Measurements from ENCODE around the gene TIPARP. TPM values are rescaled to one million over a fixed set of nuclear protein-coding genes. Genes with fewer than 3 reads are reported as not detected.
"Not testable (repeated sequence)": the region's sequence is repeated elsewhere in the genome, so short reads cannot be mapped to it uniquely, and the experiment has no call there.

The TIPARP gene
- total and polyA plus RNA-seq, 2 of the 8 experiments (the other 6 are each of a cell fraction or from before 2014, with no cell fraction given), result 1.6 to 5.8 TPM

GRCh38 chr3:156649681-156650080 lies 24.7 kb upstream of the TIPARP start (continued):
- TF ChIP-seq EGR1 (IDR thresholded peaks at IDR 0.05; ENCODE audit: borderline replicate concordance, low read depth, low read length), result no peak

GRCh38 chr3:156652661-156653060 lies 21.7 kb upstream of the TIPARP start:
- H2AFZ ChIP-seq (ENCODE audit: low read length); H3K27me3 ChIP-seq (replicated peaks in 1 of 4; ENCODE audit: control insufficient read depth in 3 of 4, extremely low read depth in 1 of 4, insufficient read depth in 3 of 4, low read length in 3 of 4); H2BK5ac ChIP-seq (ENCODE audit: low read depth, low read length); H2BK20ac ChIP-seq (ENCODE audit: low read length); H2BK12ac ChIP-seq (ENCODE audit: low read depth, low read length); H3K23ac ChIP-seq (ENCODE audit: insufficient read length); H2BK15ac ChIP-seq (ENCODE audit: low read length); H3K79me2 ChIP-seq (ENCODE audit: control insufficient read depth in 1 of 2, insufficient read depth in 2 of 2, low read length in 2 of 2); FAIRE-seq; CTCF ChIA-PET (ENCODE audit: partially characterized antibody); H3K14ac ChIP-seq (ENCODE audit: insufficient read length); H3K36me3 ChIP-seq (ENCODE audit: control insufficient read depth in 2 of 4, insufficient read depth in 4 of 4, low read length in 3 of 4); H3K27ac ChIP-seq (ENCODE audit: low read depth, low read length); H3K4ac ChIP-seq (replicated peaks; ENCODE audit: insufficient read length, low read depth, low read length); H3K9me3 ChIP-seq (ENCODE audit: insufficient read depth in 2 of 2, low read depth in 1 of 2, low read length in 1 of 2); H3K56ac ChIP-seq (replicated peaks; ENCODE audit: insufficient read length, low read depth, low read length); H3K9ac ChIP-seq (replicated peaks in 1 of 4; ENCODE audit: extremely low read depth in 1 of 4, low read depth in 3 of 4, low read length in 3 of 4); H2AK5ac ChIP-seq (ENCODE audit: low read depth, low read length); H3K4me3 ChIP-seq (ENCODE audit: extremely low read depth in 1 of 4, insufficient read depth in 2 of 4, low read depth in 3 of 4, low read length in 4 of 4); DNase-seq (ENCODE audit: low read depth in 1 of 2, low spot score in 2 of 2); H3K23me2 ChIP-seq (ENCODE audit: low read depth, low read length); POLR2A ChIA-PET (ENCODE audit: partially characterized antibody); H2BK120ac ChIP-seq (replicated peaks; ENCODE audit: low read depth, low read length); H3K79me1 ChIP-seq (ENCODE audit: low read depth, low read length); H3K18ac ChIP-seq (ENCODE audit: extremely low read depth, low read length); H4K20me1 ChIP-seq (replicated peaks in 1 of 2; ENCODE audit: control insufficient read depth in 1 of 2, insufficient read depth in 2 of 2, low read length in 2 of 2); H4K91ac ChIP-seq (replicated peaks; ENCODE audit: insufficient read length, low read length); H3K4me1 ChIP-seq (replicated peaks in 1 of 4; ENCODE audit: control insufficient read depth in 3 of 4, insufficient read depth in 4 of 4, low read length in 3 of 4); H4K8ac ChIP-seq (ENCODE audit: extremely low read depth, insufficient read depth, low read length); H3K4me2 ChIP-seq (ENCODE audit: insufficient read depth in 1 of 2, low read depth in 2 of 2, low read length in 2 of 2); H4K5ac ChIP-seq (ENCODE audit: insufficient read length, low read depth, low read length): not testable (repeated sequence)
- WGBS, 2 experiments (ENCODE audit: extremely low coverage in 1 of 2, insufficient coverage in 1 of 2, insufficient read length in 1 of 2, insufficient replicate concordance in 2 of 2, low coverage in 1 of 2, low lambda C conversion rate in 2 of 2, missing lambda C conversion rate in 1 of 2), result 100% methylated on average over 1 of the region's 2 CpGs; no CpG with 5 or more reads in 1 of the 2 experiments
